ENCODE results near the gene BICDL2.

GRCh38 chr16:3068487-3068886 is 31.7 kb upstream of the BICDL2 start:
- no peak for TF ChIP-seq POLR2A (IDR thresholded peaks at IDR 0.05)
- TF ChIP-seq, protein P1, sequence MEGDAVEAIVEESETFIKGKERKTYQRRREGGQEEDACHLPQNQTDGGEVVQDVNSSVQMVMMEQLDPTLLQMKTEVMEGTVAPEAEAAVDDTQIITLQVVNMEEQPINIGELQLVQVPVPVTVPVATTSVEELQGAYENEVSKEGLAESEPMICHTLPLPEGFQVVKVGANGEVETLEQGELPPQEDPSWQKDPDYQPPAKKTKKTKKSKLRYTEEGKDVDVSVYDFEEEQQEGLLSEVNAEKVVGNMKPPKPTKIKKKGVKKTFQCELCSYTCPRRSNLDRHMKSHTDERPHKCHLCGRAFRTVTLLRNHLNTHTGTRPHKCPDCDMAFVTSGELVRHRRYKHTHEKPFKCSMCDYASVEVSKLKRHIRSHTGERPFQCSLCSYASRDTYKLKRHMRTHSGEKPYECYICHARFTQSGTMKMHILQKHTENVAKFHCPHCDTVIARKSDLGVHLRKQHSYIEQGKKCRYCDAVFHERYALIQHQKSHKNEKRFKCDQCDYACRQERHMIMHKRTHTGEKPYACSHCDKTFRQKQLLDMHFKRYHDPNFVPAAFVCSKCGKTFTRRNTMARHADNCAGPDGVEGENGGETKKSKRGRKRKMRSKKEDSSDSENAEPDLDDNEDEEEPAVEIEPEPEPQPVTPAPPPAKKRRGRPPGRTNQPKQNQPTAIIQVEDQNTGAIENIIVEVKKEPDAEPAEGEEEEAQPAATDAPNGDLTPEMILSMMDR (IDR thresholded peaks at IDR 0.05): no peak

Measured in testis (tissue), 2 donors.